Dermis blood vessel endothelial cell (primary cell): ENCODE measurements around the gene JPH4. TPM values are rescaled to one million over a fixed set of nuclear protein-coding genes. Genes with fewer than 3 reads are reported as not detected.
"Not testable (repeated sequence)": the region's sequence is repeated elsewhere in the genome, so short reads cannot be mapped to it uniquely, and the experiment has no call there.

ENCODE experiments used
- DNase-seq: peaks from one replicate; pipeline ENCODE4 v3.0.0; 2010
- total RNA-seq: library from RNA; depleted of rRNA; stranded (reverse); fragments of >200 nt; gene quantifications from 2 replicates; pipeline ENCODE4 v1.2.3, GENCODE V29; 2014

The JPH4 gene
- total RNA-seq, 1 donor from 2014 or later: not detected

DNA sequence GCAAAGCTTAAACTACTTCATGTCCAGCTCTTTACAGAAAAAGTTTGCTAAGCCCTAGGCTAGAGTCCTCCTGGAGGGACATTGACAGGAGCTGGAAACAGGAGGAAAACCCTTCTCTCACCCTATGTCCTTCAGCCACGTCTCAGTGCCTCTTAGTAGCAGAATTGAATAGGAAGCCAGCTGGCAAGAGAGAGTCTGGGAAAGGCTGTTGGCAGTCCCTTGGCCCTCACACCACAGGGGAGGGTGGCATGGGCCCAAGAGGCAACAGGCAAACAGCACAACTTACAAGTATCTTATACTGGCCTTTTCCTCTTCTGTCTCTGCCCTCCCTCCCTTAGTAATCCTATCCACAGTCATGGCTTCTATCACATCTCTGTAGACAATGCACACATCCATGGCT is 29.9 kb upstream of the JPH4 start:
- no peak for DNase-seq

DNA sequence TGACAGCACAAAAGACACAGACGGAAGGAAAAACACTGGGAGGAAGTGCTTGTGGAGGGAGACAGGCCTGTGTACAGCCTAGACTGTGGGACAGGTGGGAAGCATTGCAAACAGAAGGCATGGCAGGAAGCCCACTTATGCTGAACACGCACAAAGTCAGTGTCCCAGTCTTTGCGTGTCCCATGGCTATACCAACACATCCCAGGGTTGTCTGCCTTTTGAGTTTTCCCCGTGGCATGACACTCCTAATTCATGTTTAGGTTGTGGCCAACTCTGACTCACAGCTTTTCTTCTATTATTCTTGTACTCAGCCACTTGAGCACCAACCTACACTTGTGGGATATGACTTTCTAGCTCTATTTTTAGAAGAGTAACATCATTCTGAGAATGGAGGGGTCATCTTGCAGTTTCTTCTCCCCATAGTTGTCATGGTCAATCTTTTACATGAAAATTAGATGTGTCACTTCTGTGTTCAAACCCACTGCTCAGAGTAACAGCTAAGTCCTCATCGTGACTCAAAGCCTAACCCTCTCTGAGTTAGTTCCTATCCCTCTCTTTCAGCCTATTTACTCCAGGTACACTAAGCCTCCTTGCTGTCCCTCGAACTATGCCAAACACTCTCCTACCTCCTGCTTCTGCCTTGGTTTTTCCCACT is 27.5 kb upstream of the JPH4 start:
- no peak for DNase-seq

DNA sequence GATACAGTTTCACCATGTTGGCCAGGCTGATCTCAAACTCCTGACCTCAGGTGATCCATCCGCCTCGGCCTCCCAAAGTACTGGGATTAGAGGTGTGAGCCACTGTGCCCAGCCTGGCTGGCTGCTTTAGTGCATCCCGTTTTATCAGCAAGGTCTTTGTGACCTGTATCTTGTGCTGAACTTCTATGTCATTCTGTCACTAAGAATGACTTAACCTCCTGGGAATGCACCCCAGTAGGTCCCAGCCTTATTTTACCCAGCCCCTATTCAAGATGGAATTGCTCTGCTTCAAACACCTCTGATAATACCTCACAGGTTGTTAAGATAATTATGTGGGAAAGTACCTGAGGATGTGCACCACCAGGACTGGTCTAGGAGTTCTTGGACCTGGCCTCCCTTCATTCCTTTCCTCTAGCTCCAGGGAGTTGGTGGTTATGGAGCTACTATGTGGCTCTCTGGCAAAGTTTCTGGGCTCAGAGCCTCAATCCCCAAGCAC is 26.1 kb upstream of the JPH4 start:
- DNase-seq: no peak

DNA sequence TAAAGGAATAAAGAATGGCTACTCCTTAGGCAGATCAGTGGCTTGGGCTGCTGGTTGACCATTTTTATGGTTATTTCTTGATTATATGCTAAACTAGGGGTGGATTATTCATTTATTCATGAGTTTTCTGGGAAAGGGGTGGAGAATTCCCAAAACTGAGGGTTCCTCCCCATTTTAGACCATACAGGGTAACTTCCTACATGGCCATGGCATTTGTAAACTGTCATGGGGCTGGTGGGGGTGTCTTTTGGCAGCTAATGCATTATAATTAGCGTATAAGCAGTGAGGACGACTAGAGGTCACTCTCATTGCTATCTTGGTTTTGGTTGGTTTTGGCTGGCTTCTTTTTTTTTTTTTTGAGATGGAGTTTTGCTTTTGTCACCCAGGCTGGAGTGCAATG is 25.6 kb upstream of the JPH4 start:
- no peak for DNase-seq

DNA sequence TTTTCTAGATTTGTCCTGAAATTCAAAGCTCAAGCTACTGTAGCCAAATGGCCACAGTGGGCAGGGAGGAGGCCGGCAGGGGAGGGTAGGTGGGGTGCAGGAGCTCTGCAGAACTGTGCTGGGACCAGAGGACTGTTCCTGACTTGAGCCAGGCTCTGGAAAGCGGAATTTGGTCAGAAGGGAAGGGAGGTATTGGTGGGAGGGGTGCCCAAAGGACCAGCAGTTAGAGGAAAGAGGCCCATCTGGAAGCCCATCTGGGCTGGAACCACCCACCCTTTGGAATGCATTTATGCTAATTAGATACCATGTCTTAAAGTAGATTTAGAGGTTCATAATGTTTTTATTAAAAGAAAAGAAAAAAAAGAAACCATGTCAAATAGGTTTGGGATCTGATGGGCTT is 24.5 kb upstream of the JPH4 start:
- DNase-seq: no peak

DNA sequence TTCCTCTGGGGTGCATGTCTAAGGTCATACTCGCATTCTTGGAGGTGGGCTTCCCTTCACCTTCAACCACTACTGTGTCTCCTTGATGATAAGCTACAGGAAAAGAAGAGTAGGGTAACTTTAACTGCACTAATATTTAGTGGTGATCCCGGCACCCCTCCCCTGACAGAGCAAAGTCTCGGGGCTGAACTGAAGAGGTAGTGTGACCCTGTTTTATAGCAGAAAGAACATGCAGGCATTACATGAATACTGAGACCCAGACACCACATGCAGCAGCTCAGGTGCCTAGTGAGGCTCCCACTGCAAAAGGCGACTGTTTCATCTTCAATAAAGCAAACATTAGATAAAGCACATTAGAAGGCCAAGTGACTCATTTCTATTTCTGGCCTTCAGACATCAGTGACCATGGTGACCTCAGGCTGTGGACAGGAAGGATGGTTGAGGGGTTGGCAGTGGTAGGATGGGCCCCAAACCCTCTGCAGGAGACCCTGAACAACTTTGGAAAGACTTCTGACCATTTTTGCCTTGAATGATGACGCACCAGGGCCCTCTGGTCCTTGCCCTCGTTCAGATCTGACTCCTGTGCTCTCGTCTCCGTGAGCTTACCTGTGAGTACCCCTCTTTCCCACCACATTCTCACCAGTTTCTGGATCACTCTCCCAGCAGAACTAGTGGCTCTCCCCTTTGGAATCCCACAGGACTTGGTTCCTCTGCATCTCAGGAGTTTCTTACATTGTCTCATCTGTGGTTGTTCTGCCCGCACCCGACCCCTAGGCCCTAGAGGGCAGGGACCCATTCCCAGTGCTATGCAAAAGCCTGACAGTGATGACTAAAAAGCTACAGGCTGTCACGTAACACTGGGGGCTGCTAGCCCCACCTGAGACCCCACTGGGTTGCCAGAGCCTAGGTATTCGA is 23.8 kb upstream of the JPH4 start:
- no peak for DNase-seq

DNA sequence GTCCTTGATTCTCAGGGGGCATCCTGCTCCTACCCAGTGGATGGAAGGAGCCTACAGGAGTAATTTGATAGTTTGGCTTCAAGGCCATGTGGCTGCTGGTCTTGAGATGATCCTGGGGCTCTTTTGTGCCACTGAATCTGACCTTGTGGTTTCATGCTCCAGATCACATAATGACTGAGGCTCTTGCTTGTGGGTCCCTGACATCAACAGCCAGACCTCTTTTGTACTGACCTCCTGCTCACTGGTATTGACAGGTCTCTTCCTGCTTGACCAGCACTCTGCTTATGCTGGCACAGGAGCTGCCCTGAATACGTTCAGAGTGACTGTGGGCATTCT is 23.2 kb upstream of the JPH4 start:
- no peak for DNase-seq

DNA sequence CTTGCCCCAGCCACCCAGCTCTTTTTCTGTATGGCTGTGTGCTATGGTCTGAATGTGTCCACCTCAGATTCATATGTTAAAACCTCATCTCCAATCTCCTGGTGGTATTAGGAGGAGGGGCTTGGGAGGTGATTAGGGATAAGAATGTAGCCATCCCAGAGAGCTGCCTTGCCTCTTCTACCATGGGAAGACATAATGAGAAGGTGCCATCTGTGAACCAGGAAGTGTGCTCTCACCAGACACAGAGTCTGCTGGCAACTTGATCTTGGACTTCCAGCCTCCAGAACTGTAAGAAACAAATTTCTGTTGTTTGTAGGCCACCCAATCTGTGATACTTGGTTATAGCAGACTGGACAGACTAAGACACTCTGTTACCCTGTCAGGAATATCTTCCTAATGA is 22.8 kb upstream of the JPH4 start:
- DNase-seq: no peak

DNA sequence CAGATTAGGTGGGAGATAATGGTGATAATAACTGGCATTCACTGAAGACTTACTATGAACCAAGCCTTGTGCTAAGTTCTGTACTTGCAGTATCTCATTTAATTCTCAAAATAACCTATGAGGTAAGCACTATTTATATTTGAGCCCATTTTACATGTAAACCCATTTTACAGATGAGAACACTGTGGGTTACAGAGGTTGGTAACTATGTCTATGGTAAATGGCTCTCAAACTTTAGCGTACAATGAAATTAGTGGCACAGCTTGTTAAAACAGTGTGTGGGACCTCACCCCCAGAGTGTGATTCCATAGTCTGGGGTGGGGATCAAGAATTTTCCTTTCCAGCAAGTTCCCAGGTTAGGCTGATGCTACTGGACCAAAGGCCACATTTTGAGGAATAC is 22.2 kb upstream of the JPH4 start:
- no peak for DNase-seq

DNA sequence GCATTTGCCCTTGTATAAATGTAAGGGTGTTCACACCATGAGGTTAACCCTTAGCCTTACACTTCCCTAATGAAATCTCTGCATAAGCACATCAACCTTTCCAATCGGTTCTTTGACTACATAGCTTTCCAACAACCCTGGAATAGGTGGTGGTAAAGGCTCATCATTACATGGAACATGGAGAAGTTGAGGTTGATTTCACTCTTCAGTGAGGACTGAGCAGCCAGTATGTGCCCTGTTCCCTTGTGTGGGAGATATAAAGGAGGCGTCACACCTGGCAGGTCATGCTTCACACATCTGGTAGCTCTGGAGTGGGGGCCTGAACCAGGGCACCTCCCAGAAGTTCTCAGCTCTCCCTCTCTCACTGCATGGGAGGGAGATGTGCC is 21.7 kb upstream of the JPH4 start:
- no peak for DNase-seq

DNA sequence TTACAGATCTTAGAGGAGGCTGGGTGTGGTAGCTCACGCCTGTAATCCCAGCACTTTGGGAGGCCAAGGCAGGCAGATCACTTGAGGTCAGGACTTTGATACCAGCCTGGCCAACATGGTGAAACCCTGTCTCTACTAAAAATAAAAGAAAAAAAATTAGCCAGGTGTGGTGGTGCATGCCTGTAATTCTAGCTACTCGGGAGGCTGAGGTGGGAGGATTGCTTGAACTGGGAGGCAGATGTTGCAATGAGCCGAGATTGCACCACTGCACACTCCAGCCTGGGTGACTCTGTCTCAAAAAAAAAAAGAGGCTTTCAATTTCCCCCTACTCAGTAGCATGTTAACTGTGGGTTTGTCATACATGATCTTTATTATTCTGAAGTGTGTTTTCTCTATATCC is 15.6 kb upstream of the JPH4 start:
- DNase-seq: not testable (repeated sequence)

DNA sequence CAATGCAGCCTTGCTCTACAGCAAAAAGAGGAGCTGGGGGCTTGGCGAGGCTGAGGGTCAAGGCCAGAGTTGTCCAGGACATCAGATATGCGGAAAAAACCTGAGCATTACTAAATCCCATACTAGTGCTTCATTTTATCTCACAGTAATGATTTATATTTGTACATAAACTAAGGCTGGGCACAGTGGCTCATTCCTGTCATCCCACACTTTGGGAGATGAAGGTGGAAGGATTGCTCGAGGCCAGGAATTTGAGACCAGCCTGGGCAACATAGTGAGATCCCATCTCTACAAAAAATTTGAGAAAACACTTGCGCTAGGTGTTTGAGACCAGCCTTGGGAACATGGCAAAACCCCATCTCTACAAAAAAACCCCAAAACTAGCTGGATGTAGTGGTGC is 11.6 kb upstream of the JPH4 start:
- DNase-seq: no peak

DNA sequence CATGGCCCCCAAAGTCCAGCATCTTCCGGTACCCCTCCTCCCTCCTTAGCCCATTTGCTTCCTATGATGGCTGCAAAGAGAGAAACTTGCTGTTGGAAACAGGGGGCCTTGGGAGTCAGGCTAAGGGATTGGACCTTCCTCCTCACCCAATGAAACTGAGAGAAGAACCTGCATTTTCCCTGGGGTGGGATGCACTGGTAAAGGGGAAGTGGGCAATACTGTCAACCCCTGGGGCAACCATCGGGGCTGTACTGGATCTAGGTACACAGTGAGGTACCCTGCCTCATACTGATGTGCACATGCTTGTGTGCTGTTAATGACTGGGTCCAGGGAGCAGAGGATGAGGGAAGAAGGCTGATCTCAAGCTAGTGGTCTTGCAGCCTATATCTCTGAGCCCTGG is 11.0 kb upstream of the JPH4 start:
- DNase-seq: no peak

DNA sequence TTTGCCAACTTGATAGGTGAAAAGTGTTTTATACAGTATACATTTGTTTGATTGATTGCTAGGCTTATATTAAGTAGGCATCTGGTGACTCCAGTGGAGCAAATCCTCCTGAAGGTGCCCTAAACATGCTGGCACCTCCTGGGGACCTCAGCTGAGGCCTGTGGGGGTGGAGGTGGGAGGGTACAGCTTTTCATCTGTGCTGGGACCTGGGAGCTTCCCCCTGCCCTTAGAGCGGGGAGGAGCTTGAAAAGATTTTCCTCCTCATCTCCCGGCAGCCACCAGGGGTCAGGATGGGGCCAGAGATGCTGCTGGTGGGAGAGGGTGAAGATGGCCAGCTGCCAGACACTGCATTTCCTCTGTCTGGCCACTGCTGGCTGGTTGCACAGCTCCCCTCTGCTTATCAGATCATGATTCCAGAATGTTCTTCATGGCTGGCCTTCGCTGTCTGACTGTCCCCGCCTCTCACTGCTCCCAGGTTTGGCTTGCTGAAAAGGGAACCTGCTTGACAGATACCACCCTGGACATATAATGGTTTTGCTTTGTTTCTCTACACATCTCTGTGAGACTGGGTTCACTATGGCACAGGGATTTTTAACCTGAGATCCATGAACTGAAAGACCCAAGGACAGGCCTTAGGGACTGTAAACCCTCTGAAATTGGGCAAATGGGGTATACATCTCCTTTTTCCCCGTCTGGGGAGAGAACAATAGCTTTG is 10.5 kb upstream of the JPH4 start:
- DNase-seq: peak; percentile 89

DNA sequence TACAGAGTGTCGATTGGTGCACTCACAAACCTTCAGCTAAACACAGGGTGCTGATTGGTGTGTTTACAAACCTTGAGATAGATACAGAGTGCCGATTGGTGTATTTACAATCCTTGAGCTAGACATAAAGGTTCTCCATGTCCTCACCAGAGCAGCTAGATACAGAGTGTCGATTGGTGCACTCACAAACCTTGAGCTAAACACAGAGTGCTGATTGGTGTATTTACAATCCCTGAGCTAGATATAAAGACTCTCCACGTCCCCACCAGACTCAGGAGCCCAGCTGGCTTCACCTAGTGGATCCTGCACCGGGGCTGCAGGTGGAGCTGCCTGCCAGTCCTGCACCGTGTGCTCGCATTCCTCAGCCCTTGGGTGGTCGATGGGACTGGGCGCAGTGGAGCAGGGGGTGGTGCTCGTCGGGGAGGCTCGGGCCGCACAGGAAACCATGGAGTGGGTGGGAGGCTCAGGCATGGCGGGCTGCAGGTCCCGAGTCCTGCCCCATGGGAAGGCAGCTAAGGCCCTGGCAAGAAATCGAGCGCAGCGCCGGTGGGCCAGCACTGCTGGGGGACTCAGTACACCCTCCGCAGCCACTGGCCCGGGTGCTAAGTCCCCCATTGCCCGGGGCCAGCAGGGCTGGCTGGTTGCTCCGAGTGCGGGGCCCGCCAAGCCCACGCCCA is 6.1 kb upstream of the JPH4 start:
- not testable (repeated sequence) for DNase-seq

DNA sequence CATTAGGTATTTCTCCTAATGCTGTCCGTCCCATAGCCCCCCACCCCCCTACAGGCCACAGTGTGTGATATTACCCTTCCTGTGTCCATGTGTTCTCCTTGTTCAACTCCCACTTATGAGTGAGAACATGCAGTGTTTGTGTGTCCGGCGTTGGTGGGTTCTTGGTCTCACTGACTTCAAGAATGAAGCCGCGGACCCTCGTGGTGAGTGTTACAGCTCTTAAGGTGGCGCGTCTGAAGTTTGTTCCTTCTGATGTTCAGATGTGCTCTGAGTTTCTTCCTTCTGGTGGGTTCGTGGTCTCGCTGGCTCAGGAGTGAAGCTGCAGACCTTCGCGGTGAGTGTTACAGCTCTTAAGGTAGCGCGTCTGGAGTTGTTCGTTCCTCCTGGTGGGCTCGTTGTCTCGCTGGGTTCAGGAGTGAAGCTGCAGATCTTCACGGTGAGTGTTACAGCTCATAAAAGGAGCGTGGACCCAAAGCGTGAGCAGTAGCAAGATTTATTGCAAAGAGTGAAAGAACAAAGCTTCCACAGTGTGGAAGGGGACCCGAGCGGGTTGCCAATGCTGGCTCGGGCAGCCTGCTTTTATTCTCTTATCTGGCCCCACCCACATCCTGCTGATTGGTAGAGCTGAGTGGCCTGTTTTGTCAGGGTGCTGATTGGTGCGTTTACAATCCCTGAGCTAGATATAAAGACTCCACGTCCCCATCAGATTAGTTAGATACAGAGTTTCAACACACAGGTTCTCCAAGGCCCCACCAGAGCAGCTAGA is 5.4 kb upstream of the JPH4 start:
- not testable (repeated sequence) for DNase-seq

DNA sequence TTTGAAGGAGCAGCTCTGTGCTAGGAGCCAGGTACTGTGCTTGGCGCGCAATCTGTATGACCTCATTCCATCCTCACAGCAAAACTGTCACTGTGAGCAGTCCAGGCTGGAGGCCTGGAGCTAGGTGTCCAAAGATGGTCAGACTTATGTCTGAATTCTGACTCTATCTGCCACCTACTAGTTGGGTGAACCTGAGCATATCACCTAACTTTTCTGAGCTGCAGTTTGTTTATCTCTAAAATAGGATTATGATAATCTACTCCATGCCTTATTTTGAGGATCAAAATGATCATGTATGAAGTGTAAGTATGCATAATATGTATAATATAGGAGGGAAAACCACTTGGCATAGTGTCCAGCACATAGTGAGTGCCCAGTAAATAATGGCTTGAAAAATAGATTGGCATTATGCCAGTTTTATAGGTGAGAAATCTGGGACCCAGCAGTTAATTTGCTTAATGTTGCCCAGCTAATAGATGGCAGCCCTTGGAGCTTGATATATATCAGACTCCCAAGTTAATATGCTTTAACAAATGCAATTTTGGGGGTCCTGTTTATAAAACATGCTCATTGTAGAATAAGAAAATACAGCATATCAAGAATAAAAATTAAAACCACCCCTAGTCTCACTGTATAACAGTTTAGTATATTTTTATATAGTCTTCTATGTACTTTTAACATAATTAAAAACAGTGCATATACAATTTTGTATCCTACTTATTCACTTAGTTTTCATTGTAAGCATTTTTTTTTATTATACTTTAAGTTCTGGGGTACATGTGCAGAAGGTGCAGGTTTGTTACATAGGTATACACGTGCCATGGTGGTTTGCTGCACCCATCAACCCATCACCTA is 4.5 kb upstream of the JPH4 start:
- DNase-seq: no peak

DNA sequence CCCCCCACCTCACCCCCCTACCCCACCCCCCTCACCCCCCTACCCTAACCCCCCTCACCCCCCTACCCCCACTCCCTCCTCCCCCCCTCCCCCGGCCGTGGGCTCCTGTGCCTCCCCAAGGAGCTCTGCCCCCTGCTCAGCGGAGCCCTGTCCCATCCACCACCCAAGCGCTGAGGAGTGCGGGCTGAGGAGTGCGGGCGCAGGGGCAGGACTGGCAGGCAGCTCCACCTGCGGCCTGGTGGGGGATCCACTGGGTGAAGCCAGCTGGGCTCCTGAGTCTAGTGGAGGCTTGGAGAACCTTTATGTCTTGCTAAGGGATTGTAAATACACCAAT is 2.3 kb upstream of the JPH4 start:
- DNase-seq: no peak

DNA sequence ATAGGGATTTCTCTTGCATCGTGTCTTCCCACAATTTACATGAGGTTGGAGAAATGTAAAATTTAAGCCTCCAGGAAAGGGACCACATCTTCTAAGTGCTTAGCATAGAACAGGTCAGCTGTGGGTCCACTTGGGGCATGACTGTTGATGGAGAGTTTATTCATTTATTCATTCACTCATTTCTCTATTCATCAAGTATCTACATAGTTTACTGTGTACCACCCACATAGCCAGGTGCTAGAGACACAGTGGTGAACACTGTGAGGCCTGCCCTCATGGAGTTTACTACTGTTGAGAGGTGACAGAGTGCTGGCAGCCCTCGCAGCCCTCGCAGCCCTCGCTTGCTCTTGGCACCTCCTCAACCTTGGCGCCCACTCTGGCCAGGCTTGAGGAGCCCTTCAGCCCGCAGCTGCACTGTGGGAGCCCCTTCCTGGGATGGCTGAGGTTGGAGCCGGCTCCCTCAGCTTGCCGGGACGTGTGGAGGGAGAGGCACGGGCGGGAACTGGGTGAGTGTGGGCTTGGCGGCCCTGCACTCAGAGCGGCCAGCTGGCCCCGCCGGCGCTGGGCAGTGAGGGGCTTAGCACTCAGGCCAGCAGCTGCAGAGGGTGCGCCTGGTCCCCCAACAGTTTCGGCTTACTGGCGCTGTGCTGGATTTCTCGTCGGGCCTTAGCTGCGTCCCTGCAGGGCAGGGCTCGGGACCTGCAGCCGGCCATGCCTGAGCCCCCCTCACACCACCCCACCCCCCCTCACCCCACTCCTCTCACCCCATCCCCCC is 1.7 kb upstream of the JPH4 start:
- DNase-seq: no peak

DNA sequence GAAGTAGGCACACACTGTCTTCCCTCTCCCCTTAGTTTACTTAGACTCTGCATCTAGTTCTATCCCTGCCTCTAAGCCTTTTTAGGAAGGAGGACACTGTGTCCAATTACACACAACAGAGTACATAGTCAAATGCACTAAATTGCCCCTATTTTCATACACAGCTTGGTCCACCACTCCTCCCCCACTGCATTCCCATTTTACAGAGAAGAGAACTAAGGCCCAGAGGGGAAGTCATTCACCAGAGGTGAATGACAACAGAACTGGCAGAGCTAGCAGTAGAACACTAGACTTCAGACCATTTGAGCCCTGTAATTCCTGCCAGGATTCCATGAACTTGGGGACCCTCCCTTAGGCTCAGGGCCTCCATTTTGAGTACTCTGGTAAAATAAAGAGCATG is 1.1 kb upstream of the JPH4 start:
- no peak for DNase-seq

DNA sequence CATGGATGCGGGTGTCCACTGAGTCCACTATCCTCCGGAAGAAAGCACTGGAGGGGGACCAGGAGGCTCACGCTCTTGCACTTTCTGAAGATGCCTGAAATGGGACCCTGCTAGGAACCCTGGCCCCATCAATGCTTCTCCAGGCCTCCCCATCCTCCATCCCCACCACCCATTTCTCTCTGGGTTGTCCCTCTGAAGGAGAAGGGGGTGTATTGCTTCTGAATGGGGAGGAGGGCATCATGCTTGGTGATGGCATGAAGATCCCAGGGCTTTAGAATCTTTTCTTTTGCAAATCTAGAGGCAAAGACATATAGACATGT is 681 bp upstream of the JPH4 start:
- DNase-seq: no peak
